K562 (cell line): ENCODE measurements around the gene FKBP2. TPM values are rescaled to one million over a fixed set of nuclear protein-coding genes. Genes with fewer than 3 reads are reported as not detected.
A peak's percentile ranks its signal among the peaks of the same experiment; 100 is the strongest.

Experiments
- BMI1 ChIP-seq: fragments of 150-350 bp; IDR thresholded peaks from 2 replicates; pipeline ENCODE4 v1.6.1; 2014; ENCODE audit warnings: low read length
- CC2D1A ChIP-seq: fragments of 450-650 bp; IDR thresholded peaks from 2 replicates; pipeline ENCODE4 v1.6.1; 2017; ENCODE audit warnings: mild to moderate bottlenecking
- CREBBP ChIP-seq: IDR thresholded peaks from one replicate; pipeline ENCODE4 v1.6.1; 2012; ENCODE audit warnings: low read depth, mild to moderate bottlenecking, control low read depth, inconsistent platforms, low read length
- FUS ChIP-seq: fragments of 200-400 bp; formaldehyde crosslinking; optimal IDR thresholded peaks from 2 replicates; pipeline ENCODE3; 2017; ENCODE audit warnings: low read depth, low read length
- GATAD2A ChIP-seq: fragments of 450-650 bp; IDR thresholded peaks from 2 replicates; pipeline ENCODE4 v1.6.1; 2017
- HDAC6 ChIP-seq: IDR thresholded peaks from 2 replicates; pipeline ENCODE4 v1.6.1; 2012; ENCODE audit warnings: low read depth, mild to moderate bottlenecking, control low read depth, inconsistent platforms, low read length, moderate library complexity
- KAT8 ChIP-seq: fragments of 450-650 bp; IDR thresholded peaks from 2 replicates; pipeline ENCODE4 v1.6.1; 2016; ENCODE audit warnings: low read depth, mild to moderate bottlenecking
- SAFB ChIP-seq: fragments of 200-400 bp; formaldehyde crosslinking; IDR thresholded peaks from 2 replicates; pipeline ENCODE4 v1.6.1; 2017; ENCODE audit warnings: low read depth, low read length, borderline replicate concordance
- ZFPM2 ChIP-seq: fragments of 250-450 bp; sonication (Bioruptor Pico); IDR thresholded peaks from 2 replicates; pipeline ENCODE4 v1.5.1; 2022; ENCODE audit warnings: mild to moderate bottlenecking
- ZKSCAN3 ChIP-seq: fragments of 250-450 bp; sonication (Bioruptor Pico); IDR thresholded peaks from 2 replicates; pipeline ENCODE4 v1.4.0; 2020
- ZNF165 ChIP-seq: fragments of 250-450 bp; sonication (Bioruptor Pico); IDR thresholded peaks from 2 replicates; pipeline ENCODE4 v1.4.0; 2020; ENCODE audit warnings: borderline replicate concordance
- ZNF184 ChIP-seq: sonication (generic); formaldehyde crosslinking; IDR thresholded peaks from 2 replicates; pipeline ENCODE4 v1.5.0; 2020; ENCODE audit warnings: missing genetic modification reagents
- ZNF408 ChIP-seq: fragments of 250-450 bp; sonication (Bioruptor Pico); IDR thresholded peaks from 2 replicates; pipeline ENCODE4 v1.4.0; 2020; ENCODE audit warnings: low read depth, mild to moderate bottlenecking, moderate library complexity
- ZSCAN32 ChIP-seq: fragments of 450-650 bp; formaldehyde crosslinking; IDR thresholded peaks from 2 replicates; pipeline ENCODE4 v1.4.0; 2020; ENCODE audit warnings: mild to moderate bottlenecking, moderate library complexity
- polyA plus RNA-seq, 8 experiments: library from polyadenylated mRNA; depleted of rRNA in 4 of 8; stranded (reverse) in 5 of 8; unstranded in 3 of 8; fragments of >200 nt; fragmentation: Nextera tagmentation in 2 of 8; fragmentation: Illumina TruSeq in 1 of 8; extraction: Ambion mirVana in 2 of 8; extraction: Trizol in 1 of 8; gene quantifications; 2 replicates each; pipeline versions ENCODE4 v1.2.1 to v1.2.3, GENCODE V29; 2011 to 2014; ENCODE audit warnings: inconsistent platforms in 1 of 8, missing spikeins in 1 of 8
- total RNA-seq, 7 experiments: library from RNA; depleted of rRNA in 6 of 7; stranded (reverse); fragments of >200 nt in 6 of 7; fragmentation: Illumina TruSeq in 2 of 7; extraction: Trizol in 2 of 7; gene quantifications; 2 replicates each; pipeline versions ENCODE4 v1.2.1 to v1.2.3, GENCODE V29; 2011 to 2021; ENCODE audit warnings: low replicate concordance in 1 of 7
- TF ChIP-seq, protein P1 (sequence below): sonication (generic); formaldehyde crosslinking; IDR thresholded peaks from 2 replicates; pipeline ENCODE4 v1.8.1; 2023; ENCODE audit warnings: mild to moderate bottlenecking, missing genetic modification reagents
- TF ChIP-seq, protein P2 (sequence below): fragments of 450-650 bp; IDR thresholded peaks from 2 replicates; pipeline ENCODE4 v1.6.1; 2017; ENCODE audit warnings: antibody characterized with exemption, mild to moderate bottlenecking
- TF ChIP-seq, protein P3 (sequence below): fragments of 250-450 bp; sonication (Bioruptor Pico); IDR thresholded peaks from 2 replicates; pipeline ENCODE4 v1.8.0; 2022; ENCODE audit warnings: moderate library complexity, mild to moderate bottlenecking, inconsistent platforms
- TF ChIP-seq, protein P4 (sequence below): fragments of 250-450 bp; sonication (Bioruptor Pico); IDR thresholded peaks from 2 replicates; pipeline ENCODE4 v1.4.0; 2020
- TF ChIP-seq, protein P5 (sequence below): fragments of 250-450 bp; sonication (Bioruptor Pico); IDR thresholded peaks from 2 replicates; pipeline ENCODE4 v1.5.0; 2020; ENCODE audit warnings: mild to moderate bottlenecking

The FKBP2 gene
- total and polyA plus RNA-seq, 9 of the 15 experiments (the other 6 are each of a cell fraction or from before 2014, with no cell fraction given) = 3.5 to 151 (median 58.1) TPM

DNA sequence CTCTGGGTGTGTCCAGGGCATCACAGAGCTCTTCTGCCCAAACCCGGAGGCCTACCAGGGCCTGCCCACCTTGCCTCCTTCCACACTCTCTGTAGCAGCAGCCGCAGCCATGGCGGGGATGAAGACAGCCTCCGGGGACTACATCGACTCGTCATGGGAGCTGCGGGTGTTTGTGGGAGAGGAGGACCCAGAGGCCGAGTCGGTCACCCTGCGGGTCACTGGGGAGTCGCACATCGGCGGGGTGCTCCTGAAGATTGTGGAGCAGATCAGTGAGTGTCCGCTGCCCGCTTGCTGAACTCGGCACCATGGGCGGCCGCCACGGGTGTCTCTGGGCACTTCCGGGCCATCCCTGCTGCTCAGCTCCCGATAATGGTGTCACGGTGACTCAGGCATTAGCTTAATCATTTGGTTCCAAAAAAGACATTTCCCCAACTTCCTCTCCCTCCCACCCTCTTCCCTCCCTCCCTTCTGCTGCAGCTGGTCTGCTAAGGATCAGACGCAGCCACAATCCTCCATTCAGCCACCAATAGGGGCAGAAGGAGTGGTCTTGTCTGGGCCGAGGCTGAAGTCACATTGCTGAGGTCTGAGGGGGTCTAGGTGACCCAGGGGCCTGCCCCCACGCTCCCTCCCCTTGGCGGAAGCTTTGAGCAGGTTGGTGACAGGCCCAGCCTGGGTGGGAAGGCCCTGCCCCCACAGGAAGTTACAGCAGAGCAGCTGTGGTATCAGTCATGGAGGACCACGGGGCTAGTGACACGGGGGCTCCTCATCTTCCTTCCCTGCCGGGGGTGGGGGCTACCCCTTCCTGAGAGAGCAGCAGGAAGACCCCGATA lies 33.4 kb upstream of the FKBP2 start (continued):
- TF ChIP-seq, protein P1, sequence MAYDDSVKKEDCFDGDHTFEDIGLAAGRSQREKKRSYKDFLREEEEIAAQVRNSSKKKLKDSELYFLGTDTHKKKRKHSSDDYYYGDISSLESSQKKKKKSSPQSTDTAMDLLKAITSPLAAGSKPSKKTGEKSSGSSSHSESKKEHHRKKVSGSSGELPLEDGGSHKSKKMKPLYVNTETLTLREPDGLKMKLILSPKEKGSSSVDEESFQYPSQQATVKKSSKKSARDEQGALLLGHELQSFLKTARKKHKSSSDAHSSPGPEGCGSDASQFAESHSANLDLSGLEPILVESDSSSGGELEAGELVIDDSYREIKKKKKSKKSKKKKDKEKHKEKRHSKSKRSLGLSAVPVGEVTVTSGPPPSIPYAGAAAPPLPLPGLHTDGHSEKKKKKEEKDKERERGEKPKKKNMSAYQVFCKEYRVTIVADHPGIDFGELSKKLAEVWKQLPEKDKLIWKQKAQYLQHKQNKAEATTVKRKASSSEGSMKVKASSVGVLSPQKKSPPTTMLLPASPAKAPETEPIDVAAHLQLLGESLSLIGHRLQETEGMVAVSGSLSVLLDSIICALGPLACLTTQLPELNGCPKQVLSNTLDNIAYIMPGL (CRISPR knock-in tag) = no peak
- TF ChIP-seq ZNF408 (no peak), ZFPM2 (CRISPR knock-in tag) (no peak), ZSCAN32 (CRISPR knock-in tag) (no peak), GATAD2A (no peak), ZNF165 (CRISPR knock-in tag) (no peak), CREBBP (no peak), ZNF184 (CRISPR knock-in tag) (no peak), FUS (no peak), BMI1 (no peak), ZKSCAN3 (CRISPR knock-in tag) (no peak), HDAC6 (no peak), SAFB (no peak), CC2D1A (peak; percentile 9; the same call in 1 of the 2 replicates), KAT8 (no peak)
- TF ChIP-seq, protein P2, sequence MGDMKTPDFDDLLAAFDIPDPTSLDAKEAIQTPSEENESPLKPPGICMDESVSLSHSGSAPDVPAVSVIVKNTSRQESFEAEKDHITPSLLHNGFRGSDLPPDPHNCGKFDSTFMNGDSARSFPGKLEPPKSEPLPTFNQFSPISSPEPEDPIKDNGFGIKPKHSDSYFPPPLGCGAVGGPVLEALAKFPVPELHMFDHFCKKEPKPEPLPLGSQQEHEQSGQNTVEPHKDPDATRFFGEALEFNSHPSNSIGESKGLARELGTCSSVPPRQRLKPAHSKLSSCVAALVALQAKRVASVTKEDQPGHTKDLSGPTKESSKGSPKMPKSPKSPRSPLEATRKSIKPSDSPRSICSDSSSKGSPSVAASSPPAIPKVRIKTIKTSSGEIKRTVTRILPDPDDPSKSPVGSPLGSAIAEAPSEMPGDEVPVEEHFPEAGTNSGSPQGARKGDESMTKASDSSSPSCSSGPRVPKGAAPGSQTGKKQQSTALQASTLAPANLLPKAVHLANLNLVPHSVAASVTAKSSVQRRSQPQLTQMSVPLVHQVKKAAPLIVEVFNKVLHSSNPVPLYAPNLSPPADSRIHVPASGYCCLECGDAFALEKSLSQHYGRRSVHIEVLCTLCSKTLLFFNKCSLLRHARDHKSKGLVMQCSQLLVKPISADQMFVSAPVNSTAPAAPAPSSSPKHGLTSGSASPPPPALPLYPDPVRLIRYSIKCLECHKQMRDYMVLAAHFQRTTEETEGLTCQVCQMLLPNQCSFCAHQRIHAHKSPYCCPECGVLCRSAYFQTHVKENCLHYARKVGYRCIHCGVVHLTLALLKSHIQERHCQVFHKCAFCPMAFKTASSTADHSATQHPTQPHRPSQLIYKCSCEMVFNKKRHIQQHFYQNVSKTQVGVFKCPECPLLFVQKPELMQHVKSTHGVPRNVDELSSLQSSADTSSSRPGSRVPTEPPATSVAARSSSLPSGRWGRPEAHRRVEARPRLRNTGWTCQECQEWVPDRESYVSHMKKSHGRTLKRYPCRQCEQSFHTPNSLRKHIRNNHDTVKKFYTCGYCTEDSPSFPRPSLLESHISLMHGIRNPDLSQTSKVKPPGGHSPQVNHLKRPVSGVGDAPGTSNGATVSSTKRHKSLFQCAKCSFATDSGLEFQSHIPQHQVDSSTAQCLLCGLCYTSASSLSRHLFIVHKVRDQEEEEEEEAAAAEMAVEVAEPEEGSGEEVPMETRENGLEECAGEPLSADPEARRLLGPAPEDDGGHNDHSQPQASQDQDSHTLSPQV = peak; percentile 78; the same call in 1 of the 2 replicates
- TF ChIP-seq, protein P3, sequence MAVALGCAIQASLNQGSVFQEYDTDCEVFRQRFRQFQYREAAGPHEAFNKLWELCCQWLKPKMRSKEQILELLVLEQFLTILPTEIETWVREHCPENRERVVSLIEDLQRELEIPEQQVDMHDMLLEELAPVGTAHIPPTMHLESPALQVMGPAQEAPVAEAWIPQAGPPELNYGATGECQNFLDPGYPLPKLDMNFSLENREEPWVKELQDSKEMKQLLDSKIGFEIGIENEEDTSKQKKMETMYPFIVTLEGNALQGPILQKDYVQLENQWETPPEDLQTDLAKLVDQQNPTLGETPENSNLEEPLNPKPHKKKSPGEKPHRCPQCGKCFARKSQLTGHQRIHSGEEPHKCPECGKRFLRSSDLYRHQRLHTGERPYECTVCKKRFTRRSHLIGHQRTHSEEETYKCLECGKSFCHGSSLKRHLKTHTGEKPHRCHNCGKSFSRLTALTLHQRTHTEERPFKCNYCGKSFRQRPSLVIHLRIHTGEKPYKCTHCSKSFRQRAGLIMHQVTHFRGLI (CRISPR knock-in tag) = no peak
- TF ChIP-seq, protein P4, sequence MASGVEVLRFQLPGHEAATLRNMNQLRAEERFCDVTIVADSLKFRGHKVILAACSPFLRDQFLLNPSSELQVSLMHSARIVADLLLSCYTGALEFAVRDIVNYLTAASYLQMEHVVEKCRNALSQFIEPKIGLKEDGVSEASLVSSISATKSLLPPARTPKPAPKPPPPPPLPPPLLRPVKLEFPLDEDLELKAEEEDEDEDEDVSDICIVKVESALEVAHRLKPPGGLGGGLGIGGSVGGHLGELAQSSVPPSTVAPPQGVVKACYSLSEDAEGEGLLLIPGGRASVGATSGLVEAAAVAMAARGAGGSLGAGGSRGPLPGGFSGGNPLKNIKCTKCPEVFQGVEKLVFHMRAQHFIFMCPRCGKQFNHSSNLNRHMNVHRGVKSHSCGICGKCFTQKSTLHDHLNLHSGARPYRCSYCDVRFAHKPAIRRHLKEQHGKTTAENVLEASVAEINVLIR (CRISPR knock-in tag) = no peak
- TF ChIP-seq, protein P5, sequence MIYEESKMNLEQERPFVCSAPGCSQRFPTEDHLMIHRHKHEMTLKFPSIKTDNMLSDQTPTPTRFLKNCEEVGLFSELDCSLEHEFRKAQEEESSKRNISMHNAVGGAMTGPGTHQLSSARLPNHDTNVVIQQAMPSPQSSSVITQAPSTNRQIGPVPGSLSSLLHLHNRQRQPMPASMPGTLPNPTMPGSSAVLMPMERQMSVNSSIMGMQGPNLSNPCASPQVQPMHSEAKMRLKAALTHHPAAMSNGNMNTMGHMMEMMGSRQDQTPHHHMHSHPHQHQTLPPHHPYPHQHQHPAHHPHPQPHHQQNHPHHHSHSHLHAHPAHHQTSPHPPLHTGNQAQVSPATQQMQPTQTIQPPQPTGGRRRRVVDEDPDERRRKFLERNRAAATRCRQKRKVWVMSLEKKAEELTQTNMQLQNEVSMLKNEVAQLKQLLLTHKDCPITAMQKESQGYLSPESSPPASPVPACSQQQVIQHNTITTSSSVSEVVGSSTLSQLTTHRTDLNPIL (CRISPR knock-in tag) = 0 out of 2 replicates have a peak, but pooled peaks have one; percentile 42
